Thyroid gland (tissue), 4 donors: ENCODE results near the gene SLC10A3. TPM values are rescaled to one million over a fixed set of nuclear protein-coding genes. Genes with fewer than 3 reads are reported as not detected.
A peak's percentile ranks its signal among the peaks of the same experiment; 100 is the strongest.

Experiments used
- DNase-seq, 2 donors: peaks; one replicate each; pipeline ENCODE4 v3.0.0-alpha.2; 2019
- H3K27ac ChIP-seq, 3 donors: fragments of 200-600 bp; sonication (generic); 1 replicate in 2 of 3; 2 replicates in 1 of 3; pipeline ENCODE4 v1.5.1; 2016 to 2019; ENCODE audit warnings: mild to moderate bottlenecking in 1 of 3, moderate library complexity in 1 of 3
- H3K27me3 ChIP-seq: fragments of 200-600 bp; sonication (generic); one replicate; pipeline ENCODE4 v1.5.1; 2019
- H3K36me3 ChIP-seq, 2 donors: fragments of 200-600 bp; sonication (generic); one replicate each; pipeline ENCODE4 v1.5.1; 2016 to 2019
- H3K4me1 ChIP-seq, 2 donors: fragments of 200-600 bp; sonication (generic); one replicate each; pipeline ENCODE4 v1.5.1; 2017 to 2019
- H3K4me3 ChIP-seq, 3 donors: fragments of 200-600 bp; sonication (generic); replicated peaks in 1 of 3; 1 replicate in 2 of 3; 2 replicates in 1 of 3; pipeline ENCODE4 v1.5.1; 2016; ENCODE audit warnings: mild to moderate bottlenecking in 1 of 3
- H3K9me3 ChIP-seq: fragments of 200-600 bp; sonication (generic); one replicate; pipeline ENCODE4 v1.5.1; 2017
- CTCF ChIP-seq, 6 experiments: fragments of 200-600 bp in 3 of 6; fragments of 450-650 bp in 3 of 6; sonication (generic) in 3 of 6; IDR thresholded peaks; one replicate each; pipeline ENCODE4 v1.5.1; 2016 to 2019; ENCODE audit warnings: antibody characterized with exemption in 6 of 6, mild to moderate bottlenecking in 2 of 6, inconsistent platforms in 1 of 6, moderate library complexity in 1 of 6
- POLR2A ChIP-seq, 2 donors: fragments of 450-650 bp; IDR thresholded peaks; one replicate each; pipeline ENCODE4 v1.6.1; 2017; ENCODE audit warnings: antibody characterized with exemption in 2 of 2, mild to moderate bottlenecking in 2 of 2, moderate library complexity in 1 of 2
- WGBS, 2 donors: methylation state at CpG; one replicate each; pipeline ENCODE4 v1.1.5; 2017; 5-methylcytosine and 5-hydroxymethylcytosine counted together
- intact Hi-C: fragments of 100-400 bp; cut with DNase I; formaldehyde crosslinking; loops from one replicate; pipeline ENCODE4 v1.15.1; 2023
- microRNA-seq: library from miRNA; unstranded; fragments of <30 nt; microRNA quantifications from one replicate; pipeline ENCODE4, GENCODE V29; 2016
- small RNA-seq: library from RNA; depleted of rRNA; stranded (forward); fragments of <200 nt; gene quantifications from one replicate; pipeline ENCODE3, GENCODE V24; 2016
- total RNA-seq, 4 donors: library from RNA; depleted of rRNA; stranded (reverse); fragments of >200 nt; gene quantifications; one replicate each; pipeline ENCODE4 v1.2.3, GENCODE V29; 2016

The SLC10A3 gene
- total RNA-seq, 4 donors from 2014 or later: 21.9 to 40.6 (median 29.3) TPM

DNA sequence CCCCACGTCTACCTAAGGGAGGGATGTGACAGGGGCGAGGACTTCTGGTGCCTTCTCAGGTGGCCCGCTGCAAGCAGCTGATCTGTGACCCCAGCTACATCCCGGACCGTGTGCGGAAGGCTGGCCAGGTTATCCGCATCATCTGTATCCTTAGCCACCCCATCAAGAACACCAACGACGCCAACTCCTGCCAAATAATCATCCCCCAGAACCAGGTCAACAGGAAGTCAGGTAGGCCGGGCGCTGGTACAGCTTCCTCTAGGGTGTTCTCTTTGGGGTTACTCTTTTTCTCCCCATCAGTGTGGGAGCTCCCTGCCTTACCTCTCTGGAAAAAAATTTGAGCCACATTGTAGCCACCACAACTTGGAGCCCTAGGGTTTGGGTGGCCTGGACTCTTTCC, 48.9 kb downstream of the SLC10A3 start:
- Histone ChIP-seq H3K4me3 (no peak overlapping the region), H3K4me1 (peaks cover 17 to 18% of the 10 kb centered on the region in 2 donors), H3K36me3 (peaks cover 0 to 2% of the 10 kb centered on the region in 2 donors), H3K27me3 (no peaks in the 10 kb centered on the region), H3K27ac (no peak overlapping the region), H3K9me3 (no peaks in the 10 kb centered on the region)
- WGBS, 2 donors: 93 to 100% methylated on average over 3 to 7 of the region's 11 CpGs
- DNase-seq: no peak
- intact Hi-C loops: no loop called here
- TF ChIP-seq CTCF (IDR thresholded peaks at IDR 0.05): no peak
- TF ChIP-seq POLR2A (IDR thresholded peaks at IDR 0.05): no peak

DNA sequence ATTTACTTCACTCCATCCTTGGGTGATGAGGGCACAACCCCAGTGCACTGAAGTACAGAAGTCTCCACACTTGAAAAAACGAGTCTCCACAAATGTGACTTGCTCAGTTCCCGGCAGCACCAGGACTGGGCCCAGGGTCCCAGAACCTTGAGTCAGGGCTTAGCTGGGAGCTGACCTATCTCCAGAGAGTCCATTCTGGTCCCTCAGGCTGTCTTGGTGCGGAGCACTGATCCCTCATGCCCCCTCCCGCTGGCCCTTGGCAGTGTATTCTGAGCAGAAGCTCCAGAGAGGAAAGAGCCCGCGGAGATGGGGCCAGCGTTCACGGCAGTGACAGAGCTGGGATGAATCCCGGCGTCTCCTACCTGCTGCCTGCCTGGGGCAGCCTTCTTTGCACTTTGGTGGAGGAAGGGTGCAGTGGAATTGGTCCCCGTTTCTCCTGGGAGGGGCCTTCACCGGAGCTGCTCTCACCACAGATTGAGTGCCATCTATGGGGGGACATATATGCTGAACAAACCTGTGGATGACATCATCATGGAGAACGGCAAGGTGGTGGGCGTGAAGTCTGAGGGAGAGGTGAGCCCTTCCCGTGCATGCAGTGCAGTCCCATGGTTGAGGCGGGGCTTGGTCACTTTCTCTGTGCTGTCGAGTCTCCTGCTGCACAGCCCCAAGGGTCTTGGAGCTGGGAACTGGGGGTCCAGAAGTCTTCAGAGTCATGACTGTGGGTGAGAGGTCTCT, 49.6 kb downstream of the SLC10A3 start:
- H3K4me1 ChIP-seq: peaks cover 17 to 18% of the 10 kb centered on the region in 2 donors

DNA sequence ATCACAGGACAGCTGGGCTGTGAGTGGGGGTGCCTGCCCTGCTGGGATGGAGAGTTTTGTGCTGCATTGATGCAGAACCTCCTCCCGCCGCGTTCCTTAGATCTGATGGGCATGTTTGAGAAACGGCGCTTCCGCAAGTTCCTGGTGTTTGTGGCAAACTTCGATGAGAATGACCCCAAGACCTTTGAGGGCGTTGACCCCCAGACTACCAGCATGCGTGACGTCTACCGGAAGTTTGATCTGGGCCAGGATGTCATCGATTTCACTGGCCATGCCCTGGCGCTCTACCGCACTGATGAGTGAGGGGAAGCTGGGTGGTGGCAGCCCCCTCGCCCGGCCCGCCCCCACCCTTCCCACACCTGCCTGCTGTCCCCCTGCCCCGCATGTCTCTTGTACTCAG, 50.6 kb downstream of the SLC10A3 start:
- TF ChIP-seq POLR2A (IDR thresholded peaks at IDR 0.05): no peak
- no peak for TF ChIP-seq CTCF (IDR thresholded peaks at IDR 0.05)
- intact Hi-C loops: loop anchor here (5.0 kb wide), 1 partner anchor 47 kb away; the partner anchor contains the start of gene UBL4A
- no peaks in the 10 kb centered on the region for H3K9me3 ChIP-seq
- WGBS, 2 donors: 97 to 100% methylated on average over 3 to 7 of the region's 18 CpGs
- no peak overlapping the region for H3K4me3 ChIP-seq
- peaks cover 0 to 2% of the 10 kb centered on the region in 2 donors for H3K36me3 ChIP-seq
- DNase-seq: no peak
- H3K27ac ChIP-seq: no peak overlapping the region
- H3K4me1 ChIP-seq: peaks cover 10 to 12% of the 10 kb centered on the region in 2 donors
- H3K27me3 ChIP-seq: no peaks in the 10 kb centered on the region

More for the DNA sequence above, 49.6 kb downstream of the SLC10A3 start:
- TF ChIP-seq POLR2A (IDR thresholded peaks at IDR 0.05): no peak
- TF ChIP-seq CTCF (IDR thresholded peaks at IDR 0.05): no peak
- WGBS, 2 donors: 84 to 100% methylated on average over 2 to 10 of the region's 17 CpGs
- DNase-seq: no peak
- intact Hi-C loops: no loop called here
- Histone ChIP-seq H3K36me3 (peaks cover 0 to 2% of the 10 kb centered on the region in 2 donors), H3K4me3 (no peak overlapping the region), H3K27ac (no peak overlapping the region), H3K9me3 (no peaks in the 10 kb centered on the region), H3K27me3 (no peaks in the 10 kb centered on the region)

DNA sequence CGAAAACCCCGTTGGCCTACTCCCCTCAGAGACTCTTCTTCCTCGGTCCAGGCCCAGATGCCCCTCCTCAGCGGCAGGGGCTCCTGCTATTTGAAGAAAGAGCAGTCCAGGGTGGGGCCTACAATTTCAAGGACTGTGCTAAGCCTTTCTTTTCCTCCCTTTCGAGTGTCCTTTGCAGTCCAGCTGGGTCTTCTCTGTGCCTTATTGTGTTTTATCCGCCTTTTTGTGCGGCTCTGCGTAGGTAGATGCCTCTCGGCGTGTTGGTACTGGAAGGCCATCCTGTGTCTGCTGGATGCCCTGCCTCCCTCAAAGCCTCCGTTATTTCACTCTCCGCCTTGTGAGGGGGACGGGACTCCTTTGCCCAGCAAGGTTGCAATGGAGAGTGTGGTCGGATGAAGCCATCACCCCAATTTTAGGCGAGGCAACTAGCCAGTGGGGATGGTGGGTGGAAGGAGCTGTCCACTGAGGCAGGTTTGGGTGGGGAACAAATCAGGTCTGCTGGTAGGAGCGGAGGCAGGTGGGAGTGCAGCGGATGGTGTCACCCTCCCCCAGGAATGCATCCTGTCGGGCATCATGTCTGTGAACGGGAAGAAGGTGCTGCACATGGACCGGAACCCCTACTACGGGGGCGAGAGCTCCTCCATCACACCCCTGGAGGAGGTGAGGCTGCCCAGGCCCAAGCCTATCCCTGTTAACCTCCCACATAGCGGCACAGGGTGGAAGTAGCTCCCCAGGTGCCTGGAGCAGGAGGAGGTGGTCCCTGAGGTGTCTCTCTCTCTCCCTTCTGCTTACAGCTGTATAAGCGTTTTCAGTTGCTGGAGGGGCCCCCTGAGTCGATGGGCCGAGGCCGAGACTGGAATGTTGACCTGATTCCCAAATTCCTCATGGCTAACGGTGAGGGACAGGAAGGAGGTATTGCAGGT, 52.2 kb downstream of the SLC10A3 start:
- no peak for DNase-seq
- Histone ChIP-seq H3K4me1 (peaks cover 4 to 6% of the 10 kb centered on the region in 2 donors), H3K27me3 (no peaks in the 10 kb centered on the region), H3K4me3 (peak overlapping the region in 1 of 3 donors; percentile 56), H3K27ac (peak overlapping the region in 1 of 3 donors; percentile 43), H3K9me3 (no peaks in the 10 kb centered on the region), H3K36me3 (peaks cover 3 to 10% of the 10 kb centered on the region in 2 donors)
- 36 to 61% methylated on average over 17 to 20 of the region's 28 CpGs for WGBS, 2 donors
- no peak for TF ChIP-seq CTCF (IDR thresholded peaks at IDR 0.05)
- TF ChIP-seq POLR2A (IDR thresholded peaks at IDR 0.05): no peak
- intact Hi-C loops: loop anchor here (5.0 kb wide), 1 partner anchor 49 kb away; the partner anchor contains the start of gene UBL4A

Small RNA genes lying within 50 kb of the gene (microRNA-seq; reads per million reads assigned to microRNA genes)
- not detected for gene MIR6858

Small RNA genes lying within 50 kb of the gene (small RNA-seq; reads per million reads assigned to genes)
- gene MIR6858 (not detected), gene RN7SL697P (not detected)

Other genes with a start within 250 kb of the SLC10A3 start
- not detected for gene OPN1MW3, start 233.0 kb downstream of the SLC10A3 start, total RNA-seq
- not detected for gene TEX28, start 195.5 kb downstream of the SLC10A3 start, total RNA-seq
- gene TKTL1, start 194.8 kb downstream of the SLC10A3 start, total RNA-seq: under 1 TPM in 2 of 4 donors, not detected in 2; 0.54 to 0.89 TPM
- 100 to 1,000 TPM; 143 to 553 (median 291) TPM for gene FLNA, start 116.0 kb downstream of the SLC10A3 start, total RNA-seq
- gene EMD, start 111.3 kb downstream of the SLC10A3 start, total RNA-seq: 10 to 100 TPM; 36.5 to 71.6 (median 57.2) TPM
- gene RPL10, start 92.3 kb downstream of the SLC10A3 start, total RNA-seq: 1,000 to 10,000 TPM; 1,199 to 6,548 (median 3,258) TPM
- 10 to 100 TPM; 40.7 to 92.9 (median 61.6) TPM for gene DNASE1L1, start 81.4 kb downstream of the SLC10A3 start, total RNA-seq
- 10 to 100 TPM; 41.1 to 75.9 (median 59.0) TPM for gene TAFAZZIN, start 79.1 kb downstream of the SLC10A3 start, total RNA-seq
- gene ATP6AP1, start 62.0 kb downstream of the SLC10A3 start, total RNA-seq: 100 to 1,000 TPM in 1 of 4 donors, 10 to 100 TPM in 3; 69.0 to 172 (median 84.4) TPM
- gene GDI1, start 53.5 kb downstream of the SLC10A3 start, total RNA-seq: 10 to 100 TPM; 59.7 to 86.2 (median 78.1) TPM
- gene FAM50A, start 46.5 kb downstream of the SLC10A3 start, total RNA-seq: 10 to 100 TPM; 39.9 to 76.3 (median 47.4) TPM
- 10 to 100 TPM in 2 of 4 donors, 1 to 10 TPM in 2; 3.9 to 20.7 (median 14.1) TPM for gene PLXNA3, start 32.3 kb downstream of the SLC10A3 start, total RNA-seq
- gene LAGE3, start 11.3 kb downstream of the SLC10A3 start, total RNA-seq: 10 to 100 TPM; 10.2 to 18.9 (median 12.6) TPM
- gene UBL4A, start 4.0 kb downstream of the SLC10A3 start, total RNA-seq: 10 to 100 TPM; 32.9 to 63.4 (median 41.3) TPM
- 10 to 100 TPM; 56.3 to 67.7 (median 65.3) TPM for gene FAM3A, start 25.6 kb upstream of the SLC10A3 start, total RNA-seq
- gene G6PD, start 56.2 kb upstream of the SLC10A3 start, total RNA-seq: 100 to 1,000 TPM in 2 of 4 donors, 10 to 100 TPM in 2; 47.2 to 288 (median 158) TPM
- 10 to 100 TPM; 14.4 to 24.3 (median 16.8) TPM for gene IKBKG, start 57.0 kb upstream of the SLC10A3 start, total RNA-seq
- not detected for gene CTAG1A, start 94.5 kb upstream of the SLC10A3 start, total RNA-seq
- not detected for gene CTAG1B, start 128.7 kb upstream of the SLC10A3 start, total RNA-seq
- gene CTAG2, start 162.9 kb upstream of the SLC10A3 start, total RNA-seq: not detected